RWPE1 (cell line): ENCODE data around the gene GRIFIN.

Experiments used
- CTCF ChIA-PET: fragments of 350-600 bp; sonication (Branson Sonifier 250); formaldehyde crosslinking; extraction: SDS; loops from one replicate; lab custom pipeline; 2021; lab: Yijun Ruan, JAX
- POLR2A ChIA-PET: fragments of 400-600 bp; formaldehyde crosslinking; extraction: SDS; loops from one replicate; lab custom pipeline; 2020; ENCODE audit warnings: antibody characterized with exemption; ENCODE audit not compliant: low non-redundant PET; lab: Yijun Ruan, JAX
- DNase-seq: peaks from one replicate; pipeline ENCODE4 v3.0.0; 2012; ENCODE audit warnings: low spot score
- H3K27ac ChIP-seq: fragments of 450-650 bp; 2 replicates; pipeline ENCODE4 v1.5.1; 2017
- TF ChIP-seq, protein P1 (sequence below): fragments of 450-650 bp; conservative IDR thresholded peaks from 2 replicates; pipeline ENCODE4 v1.5.1; 2017; ENCODE audit warnings: low read depth, mild to moderate bottlenecking

The GRIFIN gene

DNA sequence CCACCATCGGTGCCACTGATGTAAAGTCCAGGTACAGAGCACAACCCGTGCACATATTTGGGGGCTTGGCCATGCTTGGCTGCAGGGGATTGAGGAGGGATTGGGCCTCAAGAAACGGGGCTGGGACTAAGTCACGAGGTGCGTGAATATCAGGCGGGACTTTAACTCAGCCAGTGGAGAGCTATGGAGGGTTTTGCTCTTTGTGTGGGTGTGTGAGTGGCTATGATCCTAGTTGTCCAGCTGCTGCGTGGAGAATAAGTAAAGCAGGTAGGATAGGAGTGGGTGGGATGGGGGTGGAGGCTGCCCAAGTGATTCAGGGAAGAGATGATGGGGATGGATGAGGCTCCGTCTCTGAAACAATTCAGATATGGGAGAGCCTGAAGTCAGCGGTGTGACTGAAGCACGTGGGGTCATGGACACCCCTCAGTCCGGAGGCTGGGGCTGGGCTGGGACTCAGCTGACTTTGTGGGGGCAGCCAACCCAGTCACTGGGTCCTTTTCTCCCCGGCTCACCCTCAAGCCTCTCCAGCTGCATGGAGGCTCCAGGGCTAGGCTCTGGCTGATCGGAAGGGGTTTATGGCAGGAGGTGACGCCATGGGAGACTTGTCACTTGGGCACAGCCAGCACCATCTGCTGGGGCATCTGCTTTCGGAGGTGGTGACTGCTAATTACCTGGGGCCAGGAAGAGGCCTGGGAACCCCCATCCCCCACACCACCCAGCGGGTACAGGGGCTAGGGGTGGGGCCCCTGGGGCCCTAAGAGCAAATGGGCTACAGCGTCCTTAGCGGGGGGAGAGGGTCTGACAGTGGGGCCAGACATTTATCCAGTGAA is 41.7 kb upstream of the GRIFIN start:
- CTCF ChIA-PET: interaction anchor here (0.7 to 2.0 kb wide), 2 partner anchors 49 to 99 kb away, joined by 3 to 5 read pairs; no protein-coding TSS in a partner anchor

DNA sequence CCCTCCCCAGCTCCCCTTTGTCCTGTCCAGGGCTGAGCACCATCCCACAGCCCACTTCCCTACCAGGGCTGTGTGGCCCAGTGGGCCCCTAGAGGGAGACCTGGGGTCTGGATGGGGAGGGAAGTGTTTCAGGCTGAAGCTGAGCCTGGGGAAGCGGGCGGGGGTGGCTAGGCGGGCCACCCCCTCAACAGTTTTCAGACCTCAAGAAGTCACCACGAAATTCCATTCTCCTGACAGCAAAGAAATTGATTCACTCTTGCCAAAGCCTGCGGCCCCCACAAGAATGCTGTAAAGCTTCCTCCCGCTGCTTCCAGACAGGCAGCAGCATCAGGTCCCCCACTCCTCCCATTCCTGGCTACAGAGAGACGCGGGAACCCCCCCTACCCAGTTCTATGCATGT is 40.8 kb upstream of the GRIFIN start:
- CTCF ChIA-PET: interaction anchor here (0.7 to 2.0 kb wide), 2 partner anchors 48 to 1322 kb away, joined by 4 to 5 read pairs; no protein-coding TSS in a partner anchor
- peak; percentile 32 for DNase-seq
- peak overlapping the region; percentile 10; the same call in 1 of the 2 replicates for H3K27ac ChIP-seq
- TF ChIP-seq, protein P1, sequence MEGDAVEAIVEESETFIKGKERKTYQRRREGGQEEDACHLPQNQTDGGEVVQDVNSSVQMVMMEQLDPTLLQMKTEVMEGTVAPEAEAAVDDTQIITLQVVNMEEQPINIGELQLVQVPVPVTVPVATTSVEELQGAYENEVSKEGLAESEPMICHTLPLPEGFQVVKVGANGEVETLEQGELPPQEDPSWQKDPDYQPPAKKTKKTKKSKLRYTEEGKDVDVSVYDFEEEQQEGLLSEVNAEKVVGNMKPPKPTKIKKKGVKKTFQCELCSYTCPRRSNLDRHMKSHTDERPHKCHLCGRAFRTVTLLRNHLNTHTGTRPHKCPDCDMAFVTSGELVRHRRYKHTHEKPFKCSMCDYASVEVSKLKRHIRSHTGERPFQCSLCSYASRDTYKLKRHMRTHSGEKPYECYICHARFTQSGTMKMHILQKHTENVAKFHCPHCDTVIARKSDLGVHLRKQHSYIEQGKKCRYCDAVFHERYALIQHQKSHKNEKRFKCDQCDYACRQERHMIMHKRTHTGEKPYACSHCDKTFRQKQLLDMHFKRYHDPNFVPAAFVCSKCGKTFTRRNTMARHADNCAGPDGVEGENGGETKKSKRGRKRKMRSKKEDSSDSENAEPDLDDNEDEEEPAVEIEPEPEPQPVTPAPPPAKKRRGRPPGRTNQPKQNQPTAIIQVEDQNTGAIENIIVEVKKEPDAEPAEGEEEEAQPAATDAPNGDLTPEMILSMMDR: no peak
- POLR2A ChIA-PET: no interaction called here

More for the DNA sequence above, 41.7 kb upstream of the GRIFIN start:
- TF ChIP-seq, protein P1: no peak
- no peak overlapping the region; the same call in 1 of the 2 replicates for H3K27ac ChIP-seq
- POLR2A ChIA-PET: no interaction called here
- DNase-seq: no peak

DNA sequence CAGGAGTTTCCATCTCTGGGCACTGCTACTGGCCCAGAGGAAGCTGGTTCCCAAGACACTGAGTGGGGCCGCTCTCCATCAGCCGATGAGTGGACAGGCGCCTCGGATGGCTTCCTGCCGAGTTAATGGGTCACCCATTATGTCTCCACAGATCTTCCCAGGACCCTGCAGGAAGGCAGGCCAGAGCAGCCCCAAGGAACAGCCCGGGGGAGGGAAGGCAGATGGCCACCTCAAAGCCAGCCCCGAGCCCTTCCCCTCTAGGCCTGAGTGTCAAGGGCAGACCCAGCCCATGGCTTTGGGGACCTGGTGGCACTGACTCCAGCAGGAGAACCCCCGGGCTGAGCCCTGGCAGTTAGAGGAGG is 40.0 kb upstream of the GRIFIN start:
- CTCF ChIA-PET: interaction anchor here (0.7 kb wide), 1 partner anchor 1321 kb away, joined by 4 read pairs; no protein-coding TSS in a partner anchor

DNA sequence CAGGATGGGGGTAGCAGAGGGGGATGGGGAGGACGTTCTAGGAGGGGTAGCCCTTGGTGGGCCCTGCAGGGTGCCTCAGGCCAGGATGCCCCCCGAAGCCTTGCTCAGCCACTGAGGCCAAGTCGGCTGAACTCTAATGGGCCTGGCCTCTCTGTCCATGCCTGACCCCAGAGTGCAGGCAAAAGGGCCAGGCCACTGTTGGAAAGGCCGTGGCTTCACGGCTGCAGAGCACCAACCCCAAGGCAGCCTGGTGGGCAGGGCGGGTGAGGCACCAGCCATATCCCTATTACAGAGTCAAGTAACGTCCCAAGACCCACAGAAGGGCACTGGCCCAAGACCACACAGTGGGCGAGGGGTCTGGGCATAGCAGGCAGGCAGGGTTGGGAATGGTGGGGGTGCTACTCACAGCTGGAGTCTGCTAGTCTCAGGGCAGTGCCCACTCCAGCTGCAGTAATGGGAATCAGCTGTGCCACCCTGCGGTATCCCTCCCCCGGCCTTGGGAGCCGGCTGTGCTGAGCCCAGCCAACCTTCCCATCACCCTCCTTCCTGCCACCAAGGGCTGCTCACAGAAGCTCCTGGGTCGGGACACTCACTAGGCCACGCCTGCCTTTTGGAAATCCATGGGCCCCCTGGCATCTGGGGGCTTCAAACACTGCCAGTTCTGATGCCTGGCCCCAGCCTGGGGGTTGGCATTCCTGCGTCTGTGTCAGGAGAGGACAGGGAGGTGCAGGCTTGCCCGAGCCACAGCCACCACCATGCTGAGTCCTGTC is 39.4 kb upstream of the GRIFIN start:
- TF ChIP-seq, protein P1: no peak
- CTCF ChIA-PET: no interaction called here
- DNase-seq: no peak
- POLR2A ChIA-PET: no interaction called here
- H3K27ac ChIP-seq: no peak overlapping the region

More for the DNA sequence above, 40.0 kb upstream of the GRIFIN start:
- POLR2A ChIA-PET: no interaction called here
- TF ChIP-seq, protein P1: no peak
- no peak overlapping the region for H3K27ac ChIP-seq
- DNase-seq: no peak

DNA sequence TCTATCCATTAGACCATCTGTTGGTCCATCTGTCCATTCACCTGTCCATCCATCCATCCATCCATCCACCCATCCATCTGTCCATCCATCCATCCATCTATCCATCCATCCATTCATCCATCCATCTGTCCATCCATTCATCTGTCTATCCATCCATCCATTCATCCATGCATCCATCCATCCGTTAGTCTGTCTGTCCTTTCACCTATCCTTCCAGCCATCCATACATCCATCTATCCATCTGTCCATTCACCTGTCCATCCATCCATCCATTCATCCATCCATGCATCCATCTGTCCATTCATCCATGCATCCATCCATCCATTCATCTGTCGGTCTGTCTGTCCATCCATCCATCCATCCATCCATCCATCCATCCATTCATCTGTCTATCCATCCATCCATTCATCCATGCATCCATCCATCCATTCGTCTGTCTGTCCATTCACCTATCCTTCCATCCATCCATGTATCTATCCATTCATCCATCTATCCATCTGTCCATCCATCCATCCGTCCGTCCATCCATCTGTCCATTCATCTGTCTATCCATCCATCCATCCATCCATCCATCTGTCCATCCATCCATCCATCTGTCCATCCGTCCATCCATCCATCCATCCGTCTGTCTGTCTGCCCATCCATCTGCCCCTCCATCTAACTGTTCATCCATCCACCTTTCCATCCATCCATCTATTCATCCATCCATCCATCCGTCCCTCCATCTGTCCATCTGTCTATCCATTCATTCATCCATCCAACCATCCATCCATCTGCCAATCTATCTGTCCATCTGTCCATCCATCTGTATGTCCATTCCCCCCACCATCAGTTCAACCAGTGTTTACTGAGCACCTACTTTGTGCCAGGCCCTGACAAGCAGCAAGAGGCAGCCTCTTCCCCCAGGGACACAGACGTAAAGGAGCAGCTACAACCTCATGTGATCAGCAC is 38.5 kb upstream of the GRIFIN start:
- TF ChIP-seq, protein P1: no peak
- no peak for DNase-seq
- ChIA-PET POLR2A (no interaction called here), CTCF (interaction anchor here (0.6 kb wide), 1 partner anchor 130 kb away, joined by 3 read pairs; no protein-coding TSS in a partner anchor)
- no peak overlapping the region for H3K27ac ChIP-seq

DNA sequence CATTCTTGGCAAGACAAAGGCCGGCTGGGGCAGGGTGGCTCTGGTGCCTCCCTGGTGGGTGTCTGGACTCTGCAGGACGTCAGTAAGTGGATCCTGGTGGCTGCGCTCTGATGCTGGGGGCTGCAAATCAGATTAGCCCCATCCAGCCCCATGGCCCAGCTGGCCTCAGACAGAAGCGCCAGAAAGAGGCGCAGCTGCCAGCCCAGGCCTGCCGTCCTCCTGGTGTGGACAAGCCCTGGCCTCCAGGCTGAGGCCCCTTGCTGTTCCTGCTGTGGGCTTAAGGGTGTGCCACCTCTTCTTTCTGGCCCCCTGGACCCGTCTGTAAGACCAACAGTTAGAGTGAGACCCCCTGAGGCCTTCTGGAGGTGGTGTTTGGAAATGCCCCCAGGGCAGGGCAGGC is 37.5 kb upstream of the GRIFIN start:
- H3K27ac ChIP-seq: no peak overlapping the region
- TF ChIP-seq, protein P1: no peak
- ChIA-PET CTCF (no interaction called here), POLR2A (no interaction called here)
- no peak for DNase-seq
